Epithelial cell of proximal tubule (primary cell): Measurements from ENCODE around the gene C10orf105. TPM values are rescaled to one million over a fixed set of nuclear protein-coding genes. Genes with fewer than 3 reads are reported as not detected.

ENCODE experiments used
- DNase-seq: peaks from one replicate; pipeline ENCODE4 v3.0.0-alpha.2; 2011; ENCODE audit warnings: low read depth
- H3K4me3 ChIP-seq: 2 replicates; pipeline ENCODE4 v1.5.1; 2011; ENCODE audit warnings: low read depth, mild to moderate bottlenecking, low read length
- total RNA-seq: library from RNA; depleted of rRNA; stranded (reverse); fragments of >200 nt; gene quantifications from 2 replicates; pipeline ENCODE4 v1.2.3, GENCODE V29; 2015
- TF ChIP-seq, protein P1 (sequence below): conservative IDR thresholded peaks from 2 replicates; pipeline ENCODE4 v1.5.1; 2012; ENCODE audit warnings: low read depth, mild to moderate bottlenecking, low read length

Gene C10orf105
- total RNA-seq, 1 donor from 2014 or later, result not detected

- no peak overlapping the region for H3K4me3 ChIP-seq
- no peak for DNase-seq
Measured at GRCh38 chr10:71721313-71721712, 1.7 kb upstream of the C10orf105 start.

DNA sequence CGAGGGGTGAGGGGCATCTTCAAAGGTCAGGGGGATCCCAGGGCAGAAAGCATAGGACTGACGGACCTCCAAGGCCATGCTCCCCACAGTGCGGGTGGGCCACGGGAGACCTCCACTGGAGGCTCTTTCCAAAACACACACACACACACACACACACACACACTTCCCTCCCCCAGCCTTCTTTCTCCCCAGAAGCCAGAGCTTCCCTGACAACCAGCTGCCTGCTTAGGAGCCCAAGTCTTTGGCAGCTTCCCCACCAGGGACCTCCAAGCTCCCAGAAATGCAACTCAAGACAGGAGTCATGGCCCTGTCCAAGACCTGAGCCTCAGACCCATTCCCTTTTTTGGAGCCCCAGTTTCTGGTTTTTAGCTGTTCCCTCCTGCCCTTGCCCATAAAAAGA is 710 bp upstream of the C10orf105 start:
- TF ChIP-seq, protein P1, sequence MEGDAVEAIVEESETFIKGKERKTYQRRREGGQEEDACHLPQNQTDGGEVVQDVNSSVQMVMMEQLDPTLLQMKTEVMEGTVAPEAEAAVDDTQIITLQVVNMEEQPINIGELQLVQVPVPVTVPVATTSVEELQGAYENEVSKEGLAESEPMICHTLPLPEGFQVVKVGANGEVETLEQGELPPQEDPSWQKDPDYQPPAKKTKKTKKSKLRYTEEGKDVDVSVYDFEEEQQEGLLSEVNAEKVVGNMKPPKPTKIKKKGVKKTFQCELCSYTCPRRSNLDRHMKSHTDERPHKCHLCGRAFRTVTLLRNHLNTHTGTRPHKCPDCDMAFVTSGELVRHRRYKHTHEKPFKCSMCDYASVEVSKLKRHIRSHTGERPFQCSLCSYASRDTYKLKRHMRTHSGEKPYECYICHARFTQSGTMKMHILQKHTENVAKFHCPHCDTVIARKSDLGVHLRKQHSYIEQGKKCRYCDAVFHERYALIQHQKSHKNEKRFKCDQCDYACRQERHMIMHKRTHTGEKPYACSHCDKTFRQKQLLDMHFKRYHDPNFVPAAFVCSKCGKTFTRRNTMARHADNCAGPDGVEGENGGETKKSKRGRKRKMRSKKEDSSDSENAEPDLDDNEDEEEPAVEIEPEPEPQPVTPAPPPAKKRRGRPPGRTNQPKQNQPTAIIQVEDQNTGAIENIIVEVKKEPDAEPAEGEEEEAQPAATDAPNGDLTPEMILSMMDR, result no peak
- H3K4me3 ChIP-seq, result no peak overlapping the region
- DNase-seq, result no peak

More at GRCh38 chr10:71721313-71721712, 1.7 kb upstream of the C10orf105 start:
- TF ChIP-seq, protein P1, result no peak

DNA sequence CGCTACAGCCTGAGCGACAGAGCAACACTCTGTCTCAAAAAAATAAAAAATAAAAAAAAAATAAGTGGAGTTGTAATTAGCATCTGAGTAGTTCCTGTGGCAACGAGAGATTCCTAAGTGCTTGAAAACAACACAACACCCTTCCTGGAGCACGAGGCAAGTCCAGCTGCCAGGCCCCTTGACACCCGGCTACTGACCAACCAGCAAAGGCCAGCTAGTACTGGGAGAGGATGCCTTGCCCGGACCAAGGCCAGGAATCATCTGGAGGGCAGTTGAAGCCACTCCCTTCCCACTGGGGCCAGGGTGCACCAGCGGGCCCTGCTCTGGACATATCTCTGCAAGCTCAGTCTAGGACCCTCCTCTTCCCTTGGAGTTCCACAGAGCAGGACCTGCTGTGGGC is 536 bp downstream of the C10orf105 start:
- H3K4me3 ChIP-seq, result no peak overlapping the region
- DNase-seq, result no peak
- TF ChIP-seq, protein P1, result no peak

DNA sequence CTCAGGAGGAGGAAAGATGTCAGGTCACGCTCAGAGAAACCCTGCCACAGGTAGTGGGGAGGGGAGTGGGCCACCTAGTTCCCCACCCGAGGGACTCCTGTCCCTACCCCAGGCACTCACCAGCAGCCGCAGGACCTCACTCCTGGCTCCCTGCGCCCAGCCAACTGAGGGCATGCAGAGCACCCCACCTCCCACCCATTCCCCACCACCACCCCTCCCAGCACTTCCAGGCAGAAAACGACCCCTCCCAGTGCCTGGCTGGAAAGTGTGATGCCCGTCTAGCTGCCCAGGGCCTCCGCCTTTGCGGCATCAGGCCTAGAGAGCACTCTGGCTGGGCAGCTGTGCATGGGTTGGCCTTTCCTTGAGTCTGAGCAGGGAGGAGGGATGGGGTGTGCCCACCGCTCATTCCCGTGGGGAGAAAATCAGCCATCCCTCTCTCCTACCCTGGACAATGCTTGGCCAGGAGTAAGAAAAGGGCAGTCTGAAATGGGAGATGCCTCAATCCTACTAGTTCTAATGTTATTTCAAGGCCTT is 1.3 kb downstream of the C10orf105 start:
- DNase-seq, result no peak
- no peak overlapping the region for H3K4me3 ChIP-seq
- TF ChIP-seq, protein P1, result no peak

GRCh38 chr10:71717551-71717951 is 2.0 kb downstream of the C10orf105 start:
- H3K4me3 ChIP-seq, result no peak overlapping the region
- DNase-seq, result no peak
- TF ChIP-seq, protein P1, result no peak

DNA sequence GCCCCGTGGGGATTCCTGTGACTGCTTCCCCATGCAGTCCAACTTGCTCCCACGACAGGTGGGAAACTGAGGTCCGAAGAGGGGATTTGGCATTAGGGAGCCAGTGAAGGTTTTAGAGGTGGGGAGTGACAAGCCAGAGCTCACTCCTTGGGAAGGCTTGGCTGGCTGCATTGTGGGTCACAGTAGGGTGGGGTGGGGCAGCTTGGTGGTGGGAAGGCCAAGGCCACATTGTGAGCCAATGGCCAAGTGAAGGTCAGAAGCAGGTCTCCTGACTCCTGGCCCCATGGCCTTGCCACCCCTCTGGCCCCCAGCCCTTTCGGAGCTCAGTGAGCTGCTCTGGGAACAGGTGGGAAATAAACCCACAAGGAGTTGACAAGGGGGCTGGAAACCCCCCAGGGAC is 2.5 kb downstream of the C10orf105 start:
- TF ChIP-seq, protein P1, result no peak
- DNase-seq, result no peak
- no peak overlapping the region for H3K4me3 ChIP-seq

DNA sequence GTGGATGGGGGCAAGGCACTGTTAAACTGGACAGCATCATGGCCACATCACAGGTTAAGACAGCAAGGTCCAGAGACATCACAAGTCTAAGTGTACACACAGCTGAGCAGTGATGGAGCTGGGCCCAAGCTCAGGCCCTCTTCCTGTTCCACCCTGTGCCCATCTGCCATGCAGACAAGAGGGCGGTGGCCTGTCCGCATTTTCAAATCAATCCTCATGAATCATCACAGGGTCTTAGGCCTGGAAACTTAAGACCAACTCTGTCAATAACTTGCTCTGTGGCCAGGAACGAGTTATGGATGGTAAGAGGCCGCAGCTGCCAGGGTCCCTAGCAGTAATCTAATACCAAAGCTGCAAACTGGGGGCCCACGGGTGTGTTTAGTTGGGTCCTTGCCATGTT is 3.2 kb downstream of the C10orf105 start:
- no peak overlapping the region for H3K4me3 ChIP-seq
- no peak for DNase-seq
- TF ChIP-seq, protein P1, result no peak
